ENCODE measurements around the gene TMUB1. TPM values are rescaled to one million over a fixed set of nuclear protein-coding genes. Genes with fewer than 3 reads are reported as not detected.

TMUB1 gene
- total and polyA plus RNA-seq, 9 of the 15 experiments (the other 6 are each of a cell fraction or from before 2014, with no cell fraction given): 0.14 to 241 (median 74.1) TPM

DNA sequence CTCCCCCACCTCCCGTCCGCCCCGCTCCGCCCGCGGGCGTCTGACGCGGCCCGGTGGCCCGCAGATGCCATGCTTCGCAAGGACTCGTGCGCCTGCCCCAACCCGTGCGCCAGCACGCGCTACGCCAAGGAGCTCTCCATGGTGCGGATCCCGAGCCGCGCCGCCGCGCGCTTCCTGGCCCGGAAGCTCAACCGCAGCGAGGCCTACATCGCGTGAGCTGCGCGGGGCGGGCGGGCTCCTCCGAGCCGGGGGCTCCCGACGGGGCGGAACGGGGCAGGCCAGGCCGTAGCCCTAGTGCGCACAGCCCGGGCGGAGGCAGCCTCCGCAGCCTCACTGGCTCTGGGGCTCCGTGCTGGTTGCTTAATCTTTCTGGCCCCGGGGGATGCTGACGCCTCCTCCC is 32.2 kb downstream of the TMUB1 start (continued):
- TF ChIP-seq RBFOX2 (IDR thresholded peaks at IDR 0.05; ENCODE audit: low read depth, low read length) (peak; percentile 44; the same call in 1 of the 2 replicates), HIVEP1 (CRISPR knock-in tag; IDR thresholded peaks at IDR 0.05) (no peak), JUN (IDR thresholded peaks at IDR 0.05; ENCODE audit: borderline replicate concordance, low read depth, low read length) (no peak), JUN (CRISPR knock-in tag; IDR thresholded peaks at IDR 0.05; ENCODE audit: borderline replicate concordance) (no peak), POLR2G (IDR thresholded peaks at IDR 0.05; ENCODE audit: low read depth, low read length) (peak; percentile 56), EP300 (IDR thresholded peaks at IDR 0.05; ENCODE audit: low read length) (no peak), CAMTA2 (CRISPR knock-in tag; conservative IDR thresholded peaks at IDR 0.05) (no peak), HNRNPL (IDR thresholded peaks at IDR 0.05; ENCODE audit: low read depth, low read length) (peak; percentile 55; the same call in 1 of the 2 replicates), KAT7 (CRISPR knock-in tag; IDR thresholded peaks at IDR 0.05; ENCODE audit: borderline replicate concordance) (no peak), ZNF436 (CRISPR knock-in tag; IDR thresholded peaks at IDR 0.05) (no peak), TSC22D4 (tag; IDR thresholded peaks at IDR 0.05) (no peak)
- TF ChIP-seq, protein P1, sequence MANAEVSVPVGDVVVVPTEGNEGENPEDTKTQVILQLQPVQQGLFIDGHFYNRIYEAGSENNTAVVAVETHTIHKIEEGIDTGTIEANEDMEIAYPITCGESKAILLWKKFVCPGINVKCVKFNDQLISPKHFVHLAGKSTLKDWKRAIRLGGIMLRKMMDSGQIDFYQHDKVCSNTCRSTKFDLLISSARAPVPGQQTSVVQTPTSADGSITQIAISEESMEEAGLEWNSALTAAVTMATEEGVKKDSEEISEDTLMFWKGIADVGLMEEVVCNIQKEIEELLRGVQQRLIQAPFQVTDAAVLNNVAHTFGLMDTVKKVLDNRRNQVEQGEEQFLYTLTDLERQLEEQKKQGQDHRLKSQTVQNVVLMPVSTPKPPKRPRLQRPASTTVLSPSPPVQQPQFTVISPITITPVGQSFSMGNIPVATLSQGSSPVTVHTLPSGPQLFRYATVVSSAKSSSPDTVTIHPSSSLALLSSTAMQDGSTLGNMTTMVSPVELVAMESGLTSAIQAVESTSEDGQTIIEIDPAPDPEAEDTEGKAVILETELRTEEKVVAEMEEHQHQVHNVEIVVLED (CRISPR knock-in tag; IDR thresholded peaks at IDR 0.05): no peak
- TF ChIP-seq, protein P2, sequence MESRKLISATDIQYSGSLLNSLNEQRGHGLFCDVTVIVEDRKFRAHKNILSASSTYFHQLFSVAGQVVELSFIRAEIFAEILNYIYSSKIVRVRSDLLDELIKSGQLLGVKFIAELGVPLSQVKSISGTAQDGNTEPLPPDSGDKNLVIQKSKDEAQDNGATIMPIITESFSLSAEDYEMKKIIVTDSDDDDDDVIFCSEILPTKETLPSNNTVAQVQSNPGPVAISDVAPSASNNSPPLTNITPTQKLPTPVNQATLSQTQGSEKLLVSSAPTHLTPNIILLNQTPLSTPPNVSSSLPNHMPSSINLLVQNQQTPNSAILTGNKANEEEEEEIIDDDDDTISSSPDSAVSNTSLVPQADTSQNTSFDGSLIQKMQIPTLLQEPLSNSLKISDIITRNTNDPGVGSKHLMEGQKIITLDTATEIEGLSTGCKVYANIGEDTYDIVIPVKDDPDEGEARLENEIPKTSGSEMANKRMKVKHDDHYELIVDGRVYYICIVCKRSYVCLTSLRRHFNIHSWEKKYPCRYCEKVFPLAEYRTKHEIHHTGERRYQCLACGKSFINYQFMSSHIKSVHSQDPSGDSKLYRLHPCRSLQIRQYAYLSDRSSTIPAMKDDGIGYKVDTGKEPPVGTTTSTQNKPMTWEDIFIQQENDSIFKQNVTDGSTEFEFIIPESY (CRISPR knock-in tag; IDR thresholded peaks at IDR 0.05): peak; percentile 95

All from K562 (cell line).